Activated CD4-positive, alpha-beta T cell treated with anti-CD3 and anti-CD28 coated beads, Interleukin-2, amount 10 ng/mL, durations not matched to agents 7 days and 5 days (primary cell): ENCODE results near the gene ERN1. TPM values are rescaled to one million over a fixed set of nuclear protein-coding genes. Genes with fewer than 3 reads are reported as not detected.

Experiments
- CTCF ChIA-PET: fragments of 350-600 bp; sonication (Branson Sonifier 250); formaldehyde crosslinking; loops from one replicate; lab custom pipeline; 2021; ENCODE audit warnings: antibody characterized with exemption; lab: Charles Lee
- POLR2A ChIA-PET: fragments of 350-600 bp; sonication (Branson Sonifier 250); formaldehyde crosslinking; loops from one replicate; lab custom pipeline; 2021; ENCODE audit warnings: antibody characterized with exemption; lab: Charles Lee
- DNase-seq: peaks from one replicate; pipeline ENCODE4 v3.0.0-alpha.2; 2020
- H3K27ac Mint-ChIP-seq: one replicate; pipeline ENCODE4 v1.8.0; 2021; ENCODE audit warnings: mild to moderate bottlenecking, moderate library complexity, mixed read lengths
- H3K27me3 Mint-ChIP-seq: one replicate; pipeline ENCODE4 v1.8.0; 2021; ENCODE audit warnings: mixed read lengths
- H3K36me3 Mint-ChIP-seq: one replicate; pipeline ENCODE4 v1.8.0; 2021; ENCODE audit warnings: low read depth, mixed read lengths
- H3K4me1 Mint-ChIP-seq: one replicate; pipeline ENCODE4 v1.8.0; 2021; ENCODE audit warnings: mixed read lengths
- H3K4me3 Mint-ChIP-seq: one replicate; pipeline ENCODE4 v1.8.0; 2021; ENCODE audit warnings: mild to moderate bottlenecking, moderate library complexity, mixed read lengths
- H3K9me3 Mint-ChIP-seq: one replicate; pipeline ENCODE4 v1.8.0; 2021; ENCODE audit warnings: mixed read lengths
- total RNA-seq, 2 experiments: library from RNA; stranded (reverse); gene quantifications; one replicate each; pipeline ENCODE4 v1.2.3, GENCODE V29; 2021

The ERN1 gene
- total RNA-seq, 2 experiments from 2014 or later = 50.1 to 57.5 TPM

- Mint-ChIP-seq H3K36me3 (peaks cover 40% of the 10 kb centered on the region), H3K27ac (no peak overlapping the region), H3K27me3 (no peaks in the 10 kb centered on the region), H3K4me1 (peaks cover 34% of the 10 kb centered on the region), H3K9me3 (no peaks in the 10 kb centered on the region), H3K4me3 (peak overlapping the region; percentile 26)
- DNase-seq = no peak
- ChIA-PET POLR2A (no interaction called here), CTCF (interaction anchor here (0.6 kb wide), 1 partner anchor 66 kb away, joined by 3 read pairs; no protein-coding TSS in a partner anchor)
These were observed 46.3 kb downstream of the ERN1 start for GRCh38 chr17:64083563-64084085.

GRCh38 chr17:64083093-64083492 is 46.9 kb downstream of the ERN1 start:
- H3K27ac Mint-ChIP-seq = no peak overlapping the region
- no peak for DNase-seq
- H3K27me3 Mint-ChIP-seq = no peaks in the 10 kb centered on the region
- peak overlapping the region; percentile 34 for H3K4me3 Mint-ChIP-seq
- peaks cover 29% of the 10 kb centered on the region for H3K4me1 Mint-ChIP-seq
- ChIA-PET POLR2A (no interaction called here), CTCF (interaction anchor here (0.6 kb wide), 1 partner anchor 65 kb away, joined by 3 read pairs; no protein-coding TSS in a partner anchor)
- H3K9me3 Mint-ChIP-seq = no peaks in the 10 kb centered on the region
- peaks cover 38% of the 10 kb centered on the region for H3K36me3 Mint-ChIP-seq

DNA sequence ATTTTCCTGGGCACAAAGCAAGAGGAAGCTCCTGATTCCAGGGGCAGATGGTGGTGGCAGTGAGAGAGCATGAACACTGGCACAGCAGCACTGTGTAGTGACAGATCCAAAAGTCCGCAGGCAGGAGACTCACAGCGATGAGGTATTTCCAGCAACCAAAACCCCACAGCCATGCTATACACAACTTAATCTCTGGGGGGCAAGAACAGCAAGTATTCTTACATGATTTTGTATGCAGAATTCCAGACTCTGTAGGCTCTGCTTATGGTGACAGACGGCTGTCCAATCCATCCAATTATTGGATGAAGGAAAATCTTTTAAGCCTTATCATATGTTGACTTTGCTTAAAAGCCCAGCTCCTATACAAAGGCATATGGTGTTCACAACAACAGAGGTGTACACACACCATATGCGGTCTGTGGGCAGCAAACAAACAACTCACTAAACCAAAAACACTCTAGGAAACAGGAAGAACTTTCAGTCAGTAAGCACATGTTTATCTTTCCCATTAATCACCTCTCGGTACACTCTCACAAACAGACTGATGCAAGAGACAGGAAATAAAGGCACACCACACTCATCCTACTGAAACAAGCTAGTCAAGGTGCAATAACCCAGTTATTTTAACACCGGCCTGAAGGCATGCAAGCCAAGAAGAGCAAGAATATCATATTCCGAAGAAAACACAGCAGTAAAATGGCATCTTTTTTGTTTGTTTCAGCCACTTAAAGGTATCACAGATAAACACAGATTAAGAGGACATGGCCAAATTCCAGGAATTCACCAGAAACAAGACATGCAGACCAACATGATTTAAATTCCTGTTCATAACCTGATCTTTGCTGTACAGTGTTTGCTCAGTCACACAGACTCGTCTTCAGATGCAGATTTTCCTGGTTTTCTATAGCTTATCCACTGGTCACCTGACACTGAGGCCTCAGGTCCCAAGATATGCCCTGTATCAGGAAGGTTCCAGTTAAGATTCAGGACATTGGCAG is 47.8 kb downstream of the ERN1 start:
- H3K9me3 Mint-ChIP-seq = no peaks in the 10 kb centered on the region
- H3K36me3 Mint-ChIP-seq = peaks cover 42% of the 10 kb centered on the region
- ChIA-PET POLR2A (interaction anchor here (0.5 kb wide), 1 partner anchor 386 kb away, joined by 3 read pairs; no protein-coding TSS in a partner anchor), CTCF (interaction anchor here (0.6 to 2.1 kb wide), 5 partner anchors 12 to 57 kb away, joined by 3 to 8 read pairs (median 4); no protein-coding TSS in a partner anchor)
- H3K4me3 Mint-ChIP-seq = peak overlapping the region; percentile 34
- H3K27me3 Mint-ChIP-seq = no peaks in the 10 kb centered on the region
- peaks cover 24% of the 10 kb centered on the region for H3K4me1 Mint-ChIP-seq
- no peak overlapping the region for H3K27ac Mint-ChIP-seq
- DNase-seq = peak; percentile 75

DNA sequence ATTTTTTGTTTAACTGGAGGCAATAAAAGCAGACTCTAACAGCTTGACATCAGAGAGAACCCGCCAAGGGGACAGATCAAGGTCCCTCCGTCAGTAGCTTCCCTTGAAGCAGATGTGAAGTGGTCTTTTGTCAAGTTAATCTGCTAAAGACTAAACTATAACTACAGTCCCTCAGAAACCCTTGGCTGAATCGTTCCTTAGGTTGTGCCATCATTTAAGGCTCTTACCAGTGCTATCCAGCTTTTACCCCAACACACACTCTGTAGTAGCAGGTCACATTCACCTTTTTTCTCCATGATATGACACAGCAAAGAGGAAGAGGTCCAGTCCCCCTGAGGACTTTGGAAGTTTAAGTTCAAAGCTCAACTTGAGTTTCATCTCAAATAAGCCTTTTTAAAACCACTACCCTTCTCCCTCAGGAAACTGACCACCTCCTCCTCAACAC is 49.7 kb downstream of the ERN1 start:
- Mint-ChIP-seq H3K27me3 (no peaks in the 10 kb centered on the region), H3K9me3 (no peaks in the 10 kb centered on the region), H3K36me3 (peaks cover 58% of the 10 kb centered on the region), H3K4me3 (no peak overlapping the region), H3K4me1 (peaks cover 38% of the 10 kb centered on the region), H3K27ac (peak overlapping the region; percentile 9)
- POLR2A ChIA-PET = interaction anchor here (0.6 kb wide), 1 partner anchor 416 kb away, joined by 4 read pairs; no protein-coding TSS in a partner anchor
- CTCF ChIA-PET = interaction anchor here (0.6 to 2.0 kb wide), 3 partner anchors 21 to 55 kb away, joined by 3 to 8 read pairs (median 3); no protein-coding TSS in a partner anchor
- DNase-seq = no peak

DNA sequence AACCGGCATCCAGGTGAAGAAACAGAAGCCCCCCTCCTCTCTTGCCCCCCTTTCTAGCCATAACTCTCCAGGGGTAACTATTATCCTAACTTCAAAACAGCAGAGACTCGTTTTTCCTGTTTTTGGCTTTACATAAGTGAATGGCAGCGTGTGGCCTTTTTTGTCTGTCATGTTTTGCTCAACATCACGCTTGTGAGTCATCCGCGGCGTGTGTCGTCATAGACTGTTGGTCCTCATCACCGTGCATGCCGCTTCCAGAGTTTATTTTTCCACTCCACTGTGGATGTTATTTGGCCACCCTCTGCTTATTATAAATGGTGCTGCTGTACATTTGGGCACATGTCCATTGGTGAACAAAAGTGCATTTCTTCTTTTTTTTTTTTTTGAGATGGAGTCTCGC is 52.6 kb downstream of the ERN1 start:
- peaks cover 40% of the 10 kb centered on the region for H3K4me1 Mint-ChIP-seq
- ChIA-PET CTCF (interaction anchor here (0.6 to 1.1 kb wide), 3 partner anchors 11 to 71 kb away, joined by 3 to 4 read pairs (median 3); no protein-coding TSS in a partner anchor), POLR2A (no interaction called here)
- no peaks in the 10 kb centered on the region for H3K9me3 Mint-ChIP-seq
- DNase-seq = no peak
- no peak overlapping the region for H3K4me3 Mint-ChIP-seq
- no peak overlapping the region for H3K27ac Mint-ChIP-seq
- H3K36me3 Mint-ChIP-seq = peaks cover 79% of the 10 kb centered on the region
- H3K27me3 Mint-ChIP-seq = no peaks in the 10 kb centered on the region

GRCh38 chr17:64075913-64076312 is 54.0 kb downstream of the ERN1 start:
- Mint-ChIP-seq H3K4me1 (peaks cover 38% of the 10 kb centered on the region), H3K9me3 (peaks cover 2% of the 10 kb centered on the region), H3K4me3 (no peak overlapping the region), H3K27ac (no peak overlapping the region), H3K27me3 (no peaks in the 10 kb centered on the region), H3K36me3 (peaks cover 87% of the 10 kb centered on the region)
- CTCF ChIA-PET = interaction anchor here (1.0 to 2.3 kb wide), 6 partner anchors 12 to 58 kb away, joined by 3 to 10 read pairs (median 6); no protein-coding TSS in a partner anchor
- DNase-seq = no peak
- POLR2A ChIA-PET = interaction anchor here (0.6 kb wide), 1 partner anchor 313 kb away, joined by 3 read pairs; no protein-coding TSS in a partner anchor

GRCh38 chr17:64074704-64075426 is 55.1 kb downstream of the ERN1 start:
- POLR2A ChIA-PET = no interaction called here
- Mint-ChIP-seq H3K27ac (no peak overlapping the region), H3K4me1 (peaks cover 29% of the 10 kb centered on the region), H3K4me3 (no peak overlapping the region), H3K9me3 (peaks cover 9% of the 10 kb centered on the region), H3K36me3 (peaks cover 87% of the 10 kb centered on the region), H3K27me3 (no peaks in the 10 kb centered on the region)
- DNase-seq = no peak
- CTCF ChIA-PET = interaction anchor here (0.7 to 2.3 kb wide), 8 partner anchors 12 to 59 kb away, joined by 3 to 10 read pairs (median 5); no protein-coding TSS in a partner anchor

- Mint-ChIP-seq H3K36me3 (peaks cover 88% of the 10 kb centered on the region), H3K4me1 (peaks cover 26% of the 10 kb centered on the region)
- POLR2A ChIA-PET = no interaction called here
These were observed 55.9 kb downstream of the ERN1 start for GRCh38 chr17:64073771-64074703.

DNA sequence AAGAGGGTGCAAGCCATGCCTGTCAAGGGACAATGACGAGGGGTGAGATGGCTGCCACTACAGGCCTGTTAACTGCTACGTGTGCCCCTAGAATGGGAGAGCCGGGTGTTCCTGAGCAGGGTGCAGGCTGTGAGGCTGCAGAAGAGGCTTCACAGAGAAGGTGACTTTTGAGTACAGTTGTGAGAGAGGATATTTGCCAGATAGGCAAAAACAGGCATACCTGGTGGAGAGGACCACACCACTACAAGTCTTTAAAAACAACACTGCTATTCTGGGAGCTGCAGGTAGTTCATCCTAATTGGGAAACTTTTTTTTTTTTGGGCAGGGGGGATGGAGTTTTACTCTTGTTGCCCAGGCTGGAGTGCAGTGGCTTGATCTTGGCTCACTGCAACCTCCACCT is 58.8 kb downstream of the ERN1 start:
- H3K27ac Mint-ChIP-seq = peak overlapping the region; percentile 33
- ChIA-PET CTCF (interaction anchor here (0.7 to 1.7 kb wide), 4 partner anchors 8 to 62 kb away, joined by 3 to 6 read pairs (median 4); no protein-coding TSS in a partner anchor), POLR2A (no interaction called here)
- H3K4me3 Mint-ChIP-seq = no peak overlapping the region
- DNase-seq = no peak
- H3K9me3 Mint-ChIP-seq = peaks cover 24% of the 10 kb centered on the region
- no peaks in the 10 kb centered on the region for H3K27me3 Mint-ChIP-seq
- H3K36me3 Mint-ChIP-seq = peaks cover 91% of the 10 kb centered on the region
- peaks cover 39% of the 10 kb centered on the region for H3K4me1 Mint-ChIP-seq

More at GRCh38 chr17:64073771-64074703, 55.9 kb downstream of the ERN1 start:
- no peak overlapping the region for H3K27ac Mint-ChIP-seq
- H3K4me3 Mint-ChIP-seq = no peak overlapping the region
- no peaks in the 10 kb centered on the region for H3K27me3 Mint-ChIP-seq
- CTCF ChIA-PET = interaction anchor here (0.7 to 2.3 kb wide), 7 partner anchors 10 to 48 kb away, joined by 3 to 10 read pairs (median 5); no protein-coding TSS in a partner anchor
- DNase-seq = no peak
- H3K9me3 Mint-ChIP-seq = peaks cover 17% of the 10 kb centered on the region

DNA sequence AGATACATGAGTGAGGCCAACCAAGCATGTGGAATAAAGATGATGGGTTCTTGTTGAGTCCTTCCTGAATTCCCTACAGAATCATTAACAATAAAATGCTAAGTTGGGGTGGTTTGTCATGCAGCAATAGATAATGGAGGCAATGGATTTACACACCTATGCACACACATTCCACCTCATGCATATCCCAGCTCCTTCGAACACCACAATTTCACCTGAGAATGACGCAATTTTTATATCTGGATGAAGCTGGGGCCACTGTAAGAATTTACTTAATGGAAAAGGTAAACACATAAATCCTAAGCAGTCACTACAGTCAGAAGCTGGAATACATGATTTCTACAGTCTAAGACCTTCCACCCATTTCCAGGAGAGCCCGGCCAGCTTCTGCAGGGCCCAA is 59.7 kb downstream of the ERN1 start:
- POLR2A ChIA-PET = no interaction called here
- no peak for DNase-seq
- Mint-ChIP-seq H3K4me3 (no peak overlapping the region), H3K9me3 (peaks cover 24% of the 10 kb centered on the region), H3K4me1 (peaks cover 38% of the 10 kb centered on the region), H3K27me3 (no peaks in the 10 kb centered on the region), H3K36me3 (peaks cover 89% of the 10 kb centered on the region), H3K27ac (no peak overlapping the region)
- CTCF ChIA-PET = interaction anchor here (0.7 to 1.7 kb wide), 5 partner anchors 9 to 63 kb away, joined by 3 to 6 read pairs (median 4); no protein-coding TSS in a partner anchor

DNA sequence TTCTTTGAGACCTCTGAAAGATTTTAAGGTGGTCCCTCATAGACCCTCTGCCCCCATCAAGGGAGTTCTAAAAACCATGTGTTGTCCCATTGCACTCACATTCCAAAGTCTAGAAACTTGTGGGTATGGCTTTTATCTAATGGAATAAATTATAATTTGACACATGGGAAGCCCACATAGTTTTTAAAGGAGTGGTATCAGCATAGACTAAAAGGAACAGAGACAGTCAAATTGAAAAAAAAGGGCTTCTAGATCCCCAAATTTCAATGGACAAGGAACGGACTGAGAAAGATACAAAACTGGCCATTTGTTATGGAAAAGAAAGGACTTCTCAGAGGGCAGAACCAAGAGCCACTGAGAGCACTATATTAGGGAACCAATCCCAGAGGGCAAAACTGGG is 60.8 kb downstream of the ERN1 start:
- H3K36me3 Mint-ChIP-seq = peaks cover 90% of the 10 kb centered on the region
- H3K4me1 Mint-ChIP-seq = peaks cover 46% of the 10 kb centered on the region
- no peak for DNase-seq
- H3K27me3 Mint-ChIP-seq = no peaks in the 10 kb centered on the region
- CTCF ChIA-PET = interaction anchor here (0.9 to 1.7 kb wide), 2 partner anchors 14 to 39 kb away, joined by 3 to 5 read pairs; no protein-coding TSS in a partner anchor
- H3K9me3 Mint-ChIP-seq = peaks cover 24% of the 10 kb centered on the region
- H3K27ac Mint-ChIP-seq = no peak overlapping the region
- POLR2A ChIA-PET = no interaction called here
- no peak overlapping the region for H3K4me3 Mint-ChIP-seq
